Caco-2 (cell line): ENCODE measurements around the gene RIN3. TPM values are rescaled to one million over a fixed set of nuclear protein-coding genes. Genes with fewer than 3 reads are reported as not detected.

Source experiments
- BruUV-seq: library from RNA; stranded (reverse); fragments of 400-500 nt; replicated peaks from 2 replicates; lab custom pipeline; 2021; lab: Mats Ljungman, UMichigan
- CTCF ChIA-PET: fragments of 300-600 bp; sonication (Branson Sonifier 250); formaldehyde crosslinking; loops from one replicate; lab custom pipeline; 2022; ENCODE audit warnings: antibody characterized with exemption; lab: Charles Lee
- POLR2A ChIA-PET: fragments of 300-600 bp; sonication (Branson Sonifier 250); formaldehyde crosslinking; loops from one replicate; lab custom pipeline; 2022; ENCODE audit warnings: antibody characterized with exemption; lab: Charles Lee
- DNase-seq, 2 experiments: peaks; one replicate each; pipeline versions ENCODE4 v3.0.0 to v3.0.0-alpha.2; 2020 to 2022
- H3K27me3 ChIP-seq: replicated peaks from 2 replicates; pipeline ENCODE4 v1.6.0; 2011; ENCODE audit warnings: low read length; ENCODE audit not compliant: control insufficient read depth, insufficient read depth
- H3K36me3 ChIP-seq: 2 replicates; pipeline ENCODE4 v1.5.1; 2011; ENCODE audit warnings: low read length; ENCODE audit not compliant: control insufficient read depth, insufficient read depth
- H3K4me1 ChIP-seq: fragments of 250-450 bp; sonication (Bioruptor Pico); 2 replicates; pipeline ENCODE4 v1.5.1; 2020; ENCODE audit warnings: mild to moderate bottlenecking
- H3K4me3 ChIP-seq: 2 replicates; pipeline ENCODE4 v1.5.1; 2011; ENCODE audit warnings: low read depth, mild to moderate bottlenecking, control low read depth, low read length
- H3K9me3 ChIP-seq: fragments of 250-450 bp; sonication (Bioruptor Pico); 2 replicates; pipeline ENCODE4 v1.5.1; 2020; ENCODE audit warnings: mild to moderate bottlenecking, moderate library complexity
- H3K27ac Mint-ChIP-seq: one replicate; pipeline ENCODE4 v1.8.0; 2022; ENCODE audit warnings: mixed read lengths; ENCODE audit not compliant: unreplicated experiment
- H3K27me3 Mint-ChIP-seq: one replicate; pipeline ENCODE4 v1.8.0; 2022; ENCODE audit warnings: mixed read lengths; ENCODE audit not compliant: insufficient read depth, unreplicated experiment
- H3K36me3 Mint-ChIP-seq: one replicate; pipeline ENCODE4 v1.8.0; 2022; ENCODE audit warnings: mild to moderate bottlenecking, mixed read lengths; ENCODE audit not compliant: insufficient read depth, unreplicated experiment
- H3K4me1 Mint-ChIP-seq: one replicate; pipeline ENCODE4 v1.8.0; 2022; ENCODE audit warnings: low read depth, mixed read lengths; ENCODE audit not compliant: unreplicated experiment
- H3K4me3 Mint-ChIP-seq: one replicate; pipeline ENCODE4 v1.8.0; 2022; ENCODE audit warnings: mild to moderate bottlenecking, moderate library complexity, mixed read lengths; ENCODE audit not compliant: unreplicated experiment
- H3K9me3 Mint-ChIP-seq: one replicate; pipeline ENCODE4 v1.8.0; 2022; ENCODE audit warnings: mixed read lengths; ENCODE audit not compliant: unreplicated experiment
- intact Hi-C: fragments of 100-400 bp; cut with micrococcal nuclease; formaldehyde crosslinking; loops from one replicate; pipeline ENCODE4 v1.10.0; 2022; ENCODE audit not compliant: unreplicated experiment
- total RNA-seq: library from RNA; stranded (reverse); gene quantifications from 2 replicates; pipeline ENCODE4 v1.2.3, GENCODE V29; 2022
- TF ChIP-seq, protein P1 (sequence below), 2 experiments: fragments of 200-600 bp in 1 of 2; IDR thresholded peaks; 1 replicate in 1 of 2; 2 replicates in 1 of 2; pipeline versions ENCODE4 v1.5.1 to v1.8.0; 2011 to 2022; ENCODE audit warnings: antibody characterized with exemption in 1 of 2, control low read depth in 1 of 2, inconsistent platforms in 1 of 2, low read depth in 1 of 2, low read length in 1 of 2, mild to moderate bottlenecking in 1 of 2, moderate library complexity in 1 of 2; ENCODE audit not compliant: insufficient read depth in 1 of 2, severe bottlenecking in 1 of 2, unreplicated experiment in 1 of 2

Gene RIN3
- total RNA-seq, 1 experiment from 2014 or later = 20.7 TPM

DNA sequence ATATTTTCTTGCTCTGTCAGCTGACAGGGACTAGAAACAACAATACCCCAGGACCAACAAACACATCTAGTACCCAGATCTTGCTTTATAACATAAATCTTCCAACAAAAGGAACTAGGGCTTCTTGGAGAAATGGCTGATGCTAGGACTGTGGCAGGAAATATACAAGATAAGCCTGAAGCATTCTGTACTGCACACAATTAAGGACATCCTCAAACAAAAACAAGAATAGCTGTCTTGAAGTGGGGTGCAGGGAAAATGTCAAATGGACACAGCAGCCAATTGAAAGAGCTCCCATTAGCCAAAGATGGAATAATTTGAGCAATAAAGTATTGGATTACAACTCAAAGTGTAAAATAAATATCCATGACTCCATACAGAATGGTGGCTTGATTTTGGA lies 184.8 kb downstream of the RIN3 start:
- BruUV-seq = no TSS peak
- H3K4me3 ChIP-seq = no peak overlapping the region
- Mint-ChIP-seq H3K36me3 (peaks cover 8% of the 10 kb centered on the region), H3K4me3 (no peak overlapping the region), H3K4me1 (peaks cover 7% of the 10 kb centered on the region), H3K9me3 (no peaks in the 10 kb centered on the region), H3K27me3 (peaks cover 9% of the 10 kb centered on the region), H3K27ac (no peak overlapping the region)
- no peaks in the 10 kb centered on the region for H3K36me3 ChIP-seq
- intact Hi-C loops = no loop called here
- CTCF ChIA-PET = no interaction called here
- TF ChIP-seq, protein P1, sequence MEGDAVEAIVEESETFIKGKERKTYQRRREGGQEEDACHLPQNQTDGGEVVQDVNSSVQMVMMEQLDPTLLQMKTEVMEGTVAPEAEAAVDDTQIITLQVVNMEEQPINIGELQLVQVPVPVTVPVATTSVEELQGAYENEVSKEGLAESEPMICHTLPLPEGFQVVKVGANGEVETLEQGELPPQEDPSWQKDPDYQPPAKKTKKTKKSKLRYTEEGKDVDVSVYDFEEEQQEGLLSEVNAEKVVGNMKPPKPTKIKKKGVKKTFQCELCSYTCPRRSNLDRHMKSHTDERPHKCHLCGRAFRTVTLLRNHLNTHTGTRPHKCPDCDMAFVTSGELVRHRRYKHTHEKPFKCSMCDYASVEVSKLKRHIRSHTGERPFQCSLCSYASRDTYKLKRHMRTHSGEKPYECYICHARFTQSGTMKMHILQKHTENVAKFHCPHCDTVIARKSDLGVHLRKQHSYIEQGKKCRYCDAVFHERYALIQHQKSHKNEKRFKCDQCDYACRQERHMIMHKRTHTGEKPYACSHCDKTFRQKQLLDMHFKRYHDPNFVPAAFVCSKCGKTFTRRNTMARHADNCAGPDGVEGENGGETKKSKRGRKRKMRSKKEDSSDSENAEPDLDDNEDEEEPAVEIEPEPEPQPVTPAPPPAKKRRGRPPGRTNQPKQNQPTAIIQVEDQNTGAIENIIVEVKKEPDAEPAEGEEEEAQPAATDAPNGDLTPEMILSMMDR (IDR thresholded peaks at IDR 0.05; ENCODE audit: insufficient read depth in 1 of 2, low read depth in 1 of 2, low read length in 1 of 2, severe bottlenecking in 1 of 2, unreplicated experiment in 1 of 2) = no peak
- DNase-seq = no peak
- no peaks in the 10 kb centered on the region for H3K27me3 ChIP-seq
- H3K9me3 ChIP-seq = no peaks in the 10 kb centered on the region
- POLR2A ChIA-PET = no interaction called here
- H3K4me1 ChIP-seq = 0 out of 2 replicates have a peak, but pooled peaks cover 5% of the 10 kb centered on the region

- H3K36me3 Mint-ChIP-seq = peaks cover 2% of the 10 kb centered on the region
- BruUV-seq = no TSS peak
- Histone ChIP-seq H3K9me3 (no peaks in the 10 kb centered on the region), H3K4me1 (no peaks in the 10 kb centered on the region), H3K27me3 (no peaks in the 10 kb centered on the region), H3K4me3 (no peak overlapping the region), H3K36me3 (no peaks in the 10 kb centered on the region)
- H3K27ac Mint-ChIP-seq = no peak overlapping the region
- DNase-seq = no peak
- no peaks in the 10 kb centered on the region for H3K4me1 Mint-ChIP-seq
- H3K4me3 Mint-ChIP-seq = no peak overlapping the region
- no peaks in the 10 kb centered on the region for H3K9me3 Mint-ChIP-seq
- H3K27me3 Mint-ChIP-seq = no peaks in the 10 kb centered on the region
- ChIA-PET CTCF (no interaction called here), POLR2A (no interaction called here)
- intact Hi-C loops = no loop called here
- TF ChIP-seq, protein P1 (IDR thresholded peaks at IDR 0.05; ENCODE audit: insufficient read depth in 1 of 2, low read depth in 1 of 2, low read length in 1 of 2, severe bottlenecking in 1 of 2, unreplicated experiment in 1 of 2) = no peak
These were observed 188.2 kb downstream of the RIN3 start for GRCh38 chr14:92701826-92702225.

GRCh38 chr14:92702441-92702918 lies 188.9 kb downstream of the RIN3 start:
- POLR2A ChIA-PET = no interaction called here
- no peak for DNase-seq
- Mint-ChIP-seq H3K27me3 (no peaks in the 10 kb centered on the region), H3K36me3 (peaks cover 9% of the 10 kb centered on the region), H3K4me3 (no peak overlapping the region), H3K4me1 (no peaks in the 10 kb centered on the region), H3K27ac (no peak overlapping the region), H3K9me3 (no peaks in the 10 kb centered on the region)
- intact Hi-C loops = no loop called here
- CTCF ChIA-PET = no interaction called here
- TF ChIP-seq, protein P1 (IDR thresholded peaks at IDR 0.05; ENCODE audit: insufficient read depth in 1 of 2, low read depth in 1 of 2, low read length in 1 of 2, severe bottlenecking in 1 of 2, unreplicated experiment in 1 of 2) = no peak
- BruUV-seq = no TSS peak
- H3K4me3 ChIP-seq = no peak overlapping the region
- H3K27me3 ChIP-seq = no peaks in the 10 kb centered on the region
- no peaks in the 10 kb centered on the region for H3K36me3 ChIP-seq
- H3K9me3 ChIP-seq = no peaks in the 10 kb centered on the region
- H3K4me1 ChIP-seq = no peaks in the 10 kb centered on the region
